Prostate gland (tissue), 2 donors: ENCODE measurements around the gene ULK4. TPM values are rescaled to one million over a fixed set of nuclear protein-coding genes. Genes with fewer than 3 reads are reported as not detected.
"Not testable (repeated sequence)": the region's sequence is repeated elsewhere in the genome, so short reads cannot be mapped to it uniquely, and the experiment has no call there.

ENCODE experiments used
- DNase-seq: peaks from one replicate; pipeline ENCODE4 v3.0.0-alpha.2; 2019; ENCODE audit warnings: low spot score
- H3K27ac ChIP-seq, 2 donors: fragments of 200-600 bp; sonication (generic); 2 replicates each; pipeline ENCODE4 v1.5.1; 2017 to 2019
- H3K27me3 ChIP-seq: fragments of 200-600 bp; sonication (generic); replicated peaks from 2 replicates; pipeline ENCODE4 v1.5.1; 2019; ENCODE audit not compliant: insufficient read depth
- H3K36me3 ChIP-seq, 2 donors: fragments of 200-600 bp; sonication (generic); 1 replicate in 1 of 2; 2 replicates in 1 of 2; pipeline versions ENCODE4 v1.5.1 to v1.8.1; 2017 to 2019
- H3K4me1 ChIP-seq: fragments of 200-600 bp; sonication (generic); replicated peaks from 2 replicates; pipeline ENCODE4 v1.5.1; 2019
- H3K4me3 ChIP-seq, 2 donors: fragments of 200-600 bp; sonication (generic); 2 replicates each; pipeline ENCODE4 v1.5.1; 2017 to 2019
- H3K9me3 ChIP-seq: fragments of 200-600 bp; sonication (generic); 2 replicates; pipeline ENCODE4 v1.5.1; 2017
- CTCF ChIP-seq, 4 experiments: fragments of 200-600 bp in 2 of 4; fragments of 450-650 bp in 2 of 4; sonication (generic) in 2 of 4; IDR thresholded peaks; 1 replicate in 3 of 4; 2 replicates in 1 of 4; pipeline ENCODE4 v1.5.1; 2016 to 2019; ENCODE audit warnings: antibody characterized with exemption in 4 of 4, mild to moderate bottlenecking in 2 of 4, moderate library complexity in 2 of 4
- POLR2A ChIP-seq: fragments of 450-650 bp; IDR thresholded peaks from one replicate; pipeline ENCODE4 v1.6.1; 2016; ENCODE audit warnings: antibody characterized with exemption, mild to moderate bottlenecking
- POLR2AphosphoS5 ChIP-seq: sonication (generic); formaldehyde crosslinking; IDR thresholded peaks from one replicate; pipeline ENCODE4 v1.6.1; 2017; ENCODE audit warnings: antibody characterized with exemption
- WGBS: methylation state at CpG from one replicate; pipeline ENCODE4 v1.1.5; 2018; 5-methylcytosine and 5-hydroxymethylcytosine counted together
- intact Hi-C: fragments of 100-400 bp; cut with DNase I; formaldehyde crosslinking; loops from one replicate; pipeline ENCODE4 v1.14.2; 2022
- total RNA-seq, 2 donors: library from RNA; depleted of rRNA; stranded (reverse); fragments of >200 nt; gene quantifications; one replicate each; pipeline ENCODE4 v1.1.0, GENCODE V29; 2016

ULK4 gene
- total RNA-seq, 2 donors from 2014 or later, result 23.1 to 33.7 TPM

- H3K4me3 ChIP-seq, result no peak overlapping the region
- intact Hi-C loops, result no loop called here
- DNase-seq, result no peak
- H3K4me1 ChIP-seq, result peaks cover 5% of the 10 kb centered on the region
- H3K36me3 ChIP-seq, result no peaks in the 10 kb centered on the region
- no peaks in the 10 kb centered on the region for H3K27me3 ChIP-seq
- H3K9me3 ChIP-seq, result no peaks in the 10 kb centered on the region
- WGBS, result 98% methylated on average over 6 of the region's 6 CpGs
- TF ChIP-seq POLR2A (no peak), CTCF (IDR thresholded peaks at IDR 0.05) (no peak)
- no peak overlapping the region for H3K27ac ChIP-seq
These were observed 112.9 kb downstream of the ULK4 start for GRCh38 chr3:41848753-41849574.

GRCh38 chr3:41847679-41848078 is 114.2 kb downstream of the ULK4 start:
- no peaks in the 10 kb centered on the region for H3K27me3 ChIP-seq
- no peak overlapping the region for H3K27ac ChIP-seq
- WGBS, result 55% methylated on average over 1 of the region's 1 CpG
- intact Hi-C loops, result no loop called here
- no peak for TF ChIP-seq CTCF (IDR thresholded peaks at IDR 0.05)
- no peak for TF ChIP-seq POLR2A
- TF ChIP-seq POLR2AphosphoS5, result no peak
- H3K4me1 ChIP-seq, result peaks cover 5% of the 10 kb centered on the region
- H3K9me3 ChIP-seq, result no peaks in the 10 kb centered on the region
- no peak overlapping the region for H3K4me3 ChIP-seq
- DNase-seq, result no peak
- no peaks in the 10 kb centered on the region for H3K36me3 ChIP-seq

- Histone ChIP-seq H3K27ac (no peak overlapping the region), H3K27me3 (no peaks in the 10 kb centered on the region), H3K36me3 (no peaks in the 10 kb centered on the region), H3K4me1 (peaks cover 5% of the 10 kb centered on the region), H3K9me3 (no peaks in the 10 kb centered on the region), H3K4me3 (no peak overlapping the region)
- TF ChIP-seq POLR2A (no peak), CTCF (IDR thresholded peaks at IDR 0.05) (no peak), POLR2AphosphoS5 (no peak)
- DNase-seq, result no peak
- 85% methylated on average over 1 of the region's 1 CpG for WGBS
- intact Hi-C loops, result no loop called here
These were observed 115.1 kb downstream of the ULK4 start for GRCh38 chr3:41846850-41847249.

- Histone ChIP-seq H3K4me3 (no peak overlapping the region), H3K27ac (no peak overlapping the region), H3K4me1 (peaks cover 5% of the 10 kb centered on the region), H3K27me3 (no peaks in the 10 kb centered on the region), H3K9me3 (no peaks in the 10 kb centered on the region), H3K36me3 (no peaks in the 10 kb centered on the region)
- no peak for TF ChIP-seq POLR2AphosphoS5
- no peak for TF ChIP-seq POLR2A
- no peak for TF ChIP-seq CTCF (IDR thresholded peaks at IDR 0.05)
- intact Hi-C loops, result no loop called here
- WGBS, result 30% methylated on average over 1 of the region's 1 CpG
- DNase-seq, result no peak
These were observed 116.1 kb downstream of the ULK4 start for GRCh38 chr3:41845826-41846225.

- intact Hi-C loops, H3K4me1 ChIP-seq, H3K27me3 ChIP-seq, H3K9me3 ChIP-seq, DNase-seq, H3K27ac ChIP-seq, H3K36me3 ChIP-seq, H3K4me3 ChIP-seq: not testable (repeated sequence)
- WGBS, result 98% methylated on average over 24 of the region's 24 CpGs
These were observed 117.6 kb downstream of the ULK4 start for GRCh38 chr3:41844256-41844655.

- H3K27me3 ChIP-seq, DNase-seq, H3K9me3 ChIP-seq, intact Hi-C loops, H3K4me3 ChIP-seq, H3K4me1 ChIP-seq, H3K27ac ChIP-seq, H3K36me3 ChIP-seq: not testable (repeated sequence)
- WGBS, result 95% methylated on average over 44 of the region's 52 CpGs
These were observed 120.8 kb downstream of the ULK4 start for GRCh38 chr3:41840936-41841668.
